GM23338 (cell line): ENCODE data around the gene VAMP2. TPM values are rescaled to one million over a fixed set of nuclear protein-coding genes. Genes with fewer than 3 reads are reported as not detected.

Experiments
- ATAC-seq: fragments of 200-7000 bp; cut with Tn5 transposase; 3 replicates; pipeline ENCODE4 v1.9.1; 2020
- DNase-seq: peaks from one replicate; pipeline ENCODE4 v3.0.0-alpha.2; 2015; ENCODE audit warnings: low spot score
- H2AFZ ChIP-seq: fragments of 200-600 bp; sonication (generic); 2 replicates; pipeline ENCODE4 v1.8.0; 2016; ENCODE audit warnings: antibody characterized with exemption, mild to moderate bottlenecking, moderate library complexity
- H3F3A ChIP-seq: fragments of 200-600 bp; sonication (generic); replicated peaks from 2 replicates; pipeline ENCODE4 v1.8.0; 2017; ENCODE audit warnings: antibody characterized with exemption, mixed run types, low read depth
- H3K27ac ChIP-seq: fragments of 200-600 bp; sonication (generic); 2 replicates; pipeline ENCODE4 v1.6.1; 2016; ENCODE audit warnings: low read depth
- H3K27me3 ChIP-seq: fragments of 200-600 bp; sonication (generic); 2 replicates; pipeline ENCODE4 v1.8.0; 2016; ENCODE audit warnings: mild to moderate bottlenecking, mixed run types, moderate library complexity; ENCODE audit not compliant: insufficient read depth
- H3K36me3 ChIP-seq: fragments of 200-600 bp; sonication (generic); 2 replicates; pipeline ENCODE4 v1.8.0; 2016; ENCODE audit warnings: mild to moderate bottlenecking; ENCODE audit not compliant: insufficient read depth
- H3K4me1 ChIP-seq: fragments of 200-600 bp; sonication (generic); 2 replicates; pipeline ENCODE4 v1.8.0; 2016; ENCODE audit warnings: mild to moderate bottlenecking, moderate library complexity; ENCODE audit not compliant: insufficient read depth
- H3K4me2 ChIP-seq: fragments of 200-600 bp; sonication (generic); 2 replicates; pipeline ENCODE4 v1.7.1; 2017; ENCODE audit warnings: mixed run types
- H3K4me3 ChIP-seq: fragments of 200-600 bp; sonication (generic); 2 replicates; pipeline ENCODE4 v1.6.1; 2016; ENCODE audit warnings: mixed run types
- H3K79me2 ChIP-seq: fragments of 200-600 bp; sonication (generic); replicated peaks from 2 replicates; pipeline ENCODE4 v1.8.0; 2017; ENCODE audit warnings: mild to moderate bottlenecking; ENCODE audit not compliant: insufficient read depth
- H3K9me2 ChIP-seq: fragments of 200-600 bp; sonication (generic); 2 replicates; pipeline ENCODE4 v1.8.0; 2017; ENCODE audit not compliant: insufficient read depth
- H4K20me1 ChIP-seq: fragments of 200-600 bp; sonication (generic); replicated peaks from 2 replicates; pipeline ENCODE4 v1.8.0; 2017; ENCODE audit warnings: mild to moderate bottlenecking; ENCODE audit not compliant: insufficient read depth
- H3K27ac Mint-ChIP-seq: 2 replicates; pipeline ENCODE4 v1.8.0; 2020; ENCODE audit warnings: inconsistent platforms, mild to moderate bottlenecking, moderate library complexity, mixed read lengths
- H3K27me3 Mint-ChIP-seq: 3 replicates; pipeline ENCODE4 v1.8.0; 2022; ENCODE audit warnings: low read depth, mild to moderate bottlenecking, moderate library complexity, mixed read lengths, inconsistent platforms; ENCODE audit not compliant: insufficient read depth, poor library complexity
- H3K36me3 Mint-ChIP-seq: 3 replicates; pipeline ENCODE4 v1.8.0; 2021; ENCODE audit warnings: low read depth, mild to moderate bottlenecking, inconsistent platforms, moderate library complexity, mixed read lengths
- H3K4me1 Mint-ChIP-seq: 3 replicates; pipeline ENCODE4 v1.8.0; 2020; ENCODE audit warnings: mild to moderate bottlenecking, inconsistent platforms, mixed read lengths
- H3K4me3 Mint-ChIP-seq: 3 replicates; pipeline ENCODE4 v1.8.0; 2021; ENCODE audit warnings: moderate library complexity, mild to moderate bottlenecking, inconsistent platforms, mixed read lengths
- H3K9me3 Mint-ChIP-seq: 3 replicates; pipeline ENCODE4 v1.8.0; 2020; ENCODE audit warnings: moderate library complexity, mild to moderate bottlenecking, inconsistent platforms, mixed read lengths
- CREB1 ChIP-seq: fragments of 250-450 bp; sonication (Bioruptor Pico); IDR thresholded peaks from 2 replicates; pipeline ENCODE4 v1.5.0; 2020; ENCODE audit warnings: low read depth, mild to moderate bottlenecking, moderate library complexity
- EZH2 ChIP-seq: fragments of 200-600 bp; sonication (generic); IDR thresholded peaks from one replicate; pipeline ENCODE4 v1.8.0; 2017; ENCODE audit warnings: antibody characterized with exemption, mild to moderate bottlenecking, low read depth; ENCODE audit not compliant: unreplicated experiment
- JUNB ChIP-seq: IDR thresholded peaks from one replicate; pipeline ENCODE4 v1.6.1; 2016; ENCODE audit warnings: antibody characterized with exemption; ENCODE audit not compliant: unreplicated experiment
- NANOG ChIP-seq: IDR thresholded peaks from 2 replicates; pipeline ENCODE4 v1.6.1; 2016; ENCODE audit warnings: antibody characterized with exemption, borderline replicate concordance
- POLR2AphosphoS5 ChIP-seq: IDR thresholded peaks from 2 replicates; pipeline ENCODE4 v1.6.1; 2016; ENCODE audit warnings: antibody characterized with exemption, low read depth
- STAT1 ChIP-seq: IDR thresholded peaks from one replicate; pipeline ENCODE4 v1.6.1; 2016; ENCODE audit warnings: antibody characterized with exemption; ENCODE audit not compliant: unreplicated experiment
- ZNF331 ChIP-seq: fragments of 250-450 bp; sonication (Bioruptor Pico); IDR thresholded peaks from 2 replicates; pipeline ENCODE4 v1.5.0; 2020; ENCODE audit warnings: low read depth, mild to moderate bottlenecking, moderate library complexity
- polyA plus RNA-seq: library from polyadenylated mRNA; unstranded; fragments of >200 nt; fragmentation: Nextera tagmentation; extraction: Ambion mirVana; gene quantifications from 2 replicates; pipeline ENCODE4 v1.2.1, GENCODE V29; 2016
- total RNA-seq: library from RNA; depleted of rRNA; stranded (reverse); fragments of >200 nt; shearing (Covaris generic); gene quantifications from 2 replicates; pipeline ENCODE4 v1.2.3, GENCODE V29; 2014
- TF ChIP-seq, protein P1 (sequence below), 2 experiments: fragments of 200-600 bp in 1 of 2; sonication (generic) in 1 of 2; conservative IDR thresholded peaks; 2 replicates each; pipeline versions ENCODE4 v1.5.1 to v1.6.1; 2016 to 2017; ENCODE audit warnings: antibody characterized with exemption in 2 of 2, low read depth in 2 of 2, mild to moderate bottlenecking in 2 of 2, moderate library complexity in 1 of 2
- TF ChIP-seq, protein P2 (sequence below): fragments of 250-450 bp; sonication (Bioruptor Pico); IDR thresholded peaks from 2 replicates; pipeline ENCODE4 v1.5.0; 2020; ENCODE audit warnings: mild to moderate bottlenecking, moderate library complexity
- TF ChIP-seq, protein P3 (sequence below): IDR thresholded peaks from 2 replicates; pipeline ENCODE4 v1.6.1; 2016; ENCODE audit warnings: antibody characterized with exemption

Gene VAMP2
- total and polyA plus RNA-seq, 2 experiments from 2014 or later: 6.9 to 32.3 TPM

DNA sequence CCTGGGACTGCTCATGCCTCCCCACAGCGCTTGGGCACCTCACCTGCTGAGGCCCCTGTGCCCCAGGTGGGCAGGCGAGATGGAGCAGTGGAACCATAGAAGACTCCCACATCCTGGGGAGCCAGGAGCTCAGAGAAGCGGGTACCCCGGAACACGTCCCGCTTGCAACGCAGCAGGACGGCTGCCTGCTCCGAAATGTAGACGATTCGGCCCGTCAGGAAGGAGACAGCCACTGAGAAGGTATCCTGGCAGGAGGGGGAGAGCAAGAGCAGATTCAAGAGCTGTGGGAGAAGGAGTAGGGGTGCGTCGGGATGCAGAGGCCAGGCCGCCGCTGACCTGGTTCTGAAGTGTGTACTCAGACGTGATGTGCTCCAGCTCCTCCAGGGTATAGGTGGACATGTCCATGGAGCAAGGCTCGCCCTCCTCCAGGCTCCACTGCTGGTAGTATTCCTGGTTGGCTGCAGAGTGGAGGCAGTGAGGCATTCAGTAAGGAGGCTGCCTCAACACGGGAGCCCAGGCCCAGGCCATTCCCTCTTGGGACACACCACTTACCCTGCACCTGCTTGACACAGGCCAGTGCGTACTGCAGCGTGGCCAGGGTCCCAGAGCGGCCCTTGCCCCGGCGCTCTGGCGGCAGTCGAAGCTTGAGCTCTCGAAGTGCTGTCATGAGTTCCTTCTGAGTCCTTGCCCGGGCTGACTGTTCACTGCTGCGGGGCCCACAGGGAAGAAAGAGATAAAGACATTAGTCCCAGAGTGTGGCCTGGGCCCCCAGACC, 13.1 kb downstream of the VAMP2 start:
- peaks cover 36% of the 10 kb centered on the region for H3K36me3 Mint-ChIP-seq
- Histone ChIP-seq H3K27ac (no peak overlapping the region), H3K79me2 (peaks cover 4% of the 10 kb centered on the region; the same call in 1 of the 2 replicates), H3K9me2 (no peaks in the 10 kb centered on the region), H3K36me3 (no peaks in the 10 kb centered on the region), H3K27me3 (no peaks in the 10 kb centered on the region), H3K4me3 (no peak overlapping the region), H3K4me1 (peaks cover 17% of the 10 kb centered on the region), H4K20me1 (no peaks in the 10 kb centered on the region; the same call in 1 of the 2 replicates), H3K4me2 (no peak overlapping the region), H2AFZ (no peak overlapping the region), H3F3A (peaks cover 29% of the 10 kb centered on the region; the same call in 1 of the 2 replicates)
- no peaks in the 10 kb centered on the region; the same call in 2 of the 3 replicates for H3K9me3 Mint-ChIP-seq
- no peak overlapping the region for H3K27ac Mint-ChIP-seq
- H3K4me1 Mint-ChIP-seq: peaks cover 17% of the 10 kb centered on the region
- H3K4me3 Mint-ChIP-seq: peak overlapping the region; percentile 2; the same call in 1 of the 3 replicates
- no peak for DNase-seq
- TF ChIP-seq JUNB: no peak
- no peak for TF ChIP-seq CREB1 (CRISPR knock-in tag)
- no peak for TF ChIP-seq NANOG
- no peak for TF ChIP-seq ZNF331 (CRISPR knock-in tag)
- no peak for TF ChIP-seq STAT1
- no peak for TF ChIP-seq POLR2AphosphoS5
- no peak for TF ChIP-seq EZH2
- TF ChIP-seq, protein P1, sequence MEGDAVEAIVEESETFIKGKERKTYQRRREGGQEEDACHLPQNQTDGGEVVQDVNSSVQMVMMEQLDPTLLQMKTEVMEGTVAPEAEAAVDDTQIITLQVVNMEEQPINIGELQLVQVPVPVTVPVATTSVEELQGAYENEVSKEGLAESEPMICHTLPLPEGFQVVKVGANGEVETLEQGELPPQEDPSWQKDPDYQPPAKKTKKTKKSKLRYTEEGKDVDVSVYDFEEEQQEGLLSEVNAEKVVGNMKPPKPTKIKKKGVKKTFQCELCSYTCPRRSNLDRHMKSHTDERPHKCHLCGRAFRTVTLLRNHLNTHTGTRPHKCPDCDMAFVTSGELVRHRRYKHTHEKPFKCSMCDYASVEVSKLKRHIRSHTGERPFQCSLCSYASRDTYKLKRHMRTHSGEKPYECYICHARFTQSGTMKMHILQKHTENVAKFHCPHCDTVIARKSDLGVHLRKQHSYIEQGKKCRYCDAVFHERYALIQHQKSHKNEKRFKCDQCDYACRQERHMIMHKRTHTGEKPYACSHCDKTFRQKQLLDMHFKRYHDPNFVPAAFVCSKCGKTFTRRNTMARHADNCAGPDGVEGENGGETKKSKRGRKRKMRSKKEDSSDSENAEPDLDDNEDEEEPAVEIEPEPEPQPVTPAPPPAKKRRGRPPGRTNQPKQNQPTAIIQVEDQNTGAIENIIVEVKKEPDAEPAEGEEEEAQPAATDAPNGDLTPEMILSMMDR (conservative IDR thresholded peaks at IDR 0.05; ENCODE audit: low read depth in 2 of 2): no peak
- TF ChIP-seq, protein P2, sequence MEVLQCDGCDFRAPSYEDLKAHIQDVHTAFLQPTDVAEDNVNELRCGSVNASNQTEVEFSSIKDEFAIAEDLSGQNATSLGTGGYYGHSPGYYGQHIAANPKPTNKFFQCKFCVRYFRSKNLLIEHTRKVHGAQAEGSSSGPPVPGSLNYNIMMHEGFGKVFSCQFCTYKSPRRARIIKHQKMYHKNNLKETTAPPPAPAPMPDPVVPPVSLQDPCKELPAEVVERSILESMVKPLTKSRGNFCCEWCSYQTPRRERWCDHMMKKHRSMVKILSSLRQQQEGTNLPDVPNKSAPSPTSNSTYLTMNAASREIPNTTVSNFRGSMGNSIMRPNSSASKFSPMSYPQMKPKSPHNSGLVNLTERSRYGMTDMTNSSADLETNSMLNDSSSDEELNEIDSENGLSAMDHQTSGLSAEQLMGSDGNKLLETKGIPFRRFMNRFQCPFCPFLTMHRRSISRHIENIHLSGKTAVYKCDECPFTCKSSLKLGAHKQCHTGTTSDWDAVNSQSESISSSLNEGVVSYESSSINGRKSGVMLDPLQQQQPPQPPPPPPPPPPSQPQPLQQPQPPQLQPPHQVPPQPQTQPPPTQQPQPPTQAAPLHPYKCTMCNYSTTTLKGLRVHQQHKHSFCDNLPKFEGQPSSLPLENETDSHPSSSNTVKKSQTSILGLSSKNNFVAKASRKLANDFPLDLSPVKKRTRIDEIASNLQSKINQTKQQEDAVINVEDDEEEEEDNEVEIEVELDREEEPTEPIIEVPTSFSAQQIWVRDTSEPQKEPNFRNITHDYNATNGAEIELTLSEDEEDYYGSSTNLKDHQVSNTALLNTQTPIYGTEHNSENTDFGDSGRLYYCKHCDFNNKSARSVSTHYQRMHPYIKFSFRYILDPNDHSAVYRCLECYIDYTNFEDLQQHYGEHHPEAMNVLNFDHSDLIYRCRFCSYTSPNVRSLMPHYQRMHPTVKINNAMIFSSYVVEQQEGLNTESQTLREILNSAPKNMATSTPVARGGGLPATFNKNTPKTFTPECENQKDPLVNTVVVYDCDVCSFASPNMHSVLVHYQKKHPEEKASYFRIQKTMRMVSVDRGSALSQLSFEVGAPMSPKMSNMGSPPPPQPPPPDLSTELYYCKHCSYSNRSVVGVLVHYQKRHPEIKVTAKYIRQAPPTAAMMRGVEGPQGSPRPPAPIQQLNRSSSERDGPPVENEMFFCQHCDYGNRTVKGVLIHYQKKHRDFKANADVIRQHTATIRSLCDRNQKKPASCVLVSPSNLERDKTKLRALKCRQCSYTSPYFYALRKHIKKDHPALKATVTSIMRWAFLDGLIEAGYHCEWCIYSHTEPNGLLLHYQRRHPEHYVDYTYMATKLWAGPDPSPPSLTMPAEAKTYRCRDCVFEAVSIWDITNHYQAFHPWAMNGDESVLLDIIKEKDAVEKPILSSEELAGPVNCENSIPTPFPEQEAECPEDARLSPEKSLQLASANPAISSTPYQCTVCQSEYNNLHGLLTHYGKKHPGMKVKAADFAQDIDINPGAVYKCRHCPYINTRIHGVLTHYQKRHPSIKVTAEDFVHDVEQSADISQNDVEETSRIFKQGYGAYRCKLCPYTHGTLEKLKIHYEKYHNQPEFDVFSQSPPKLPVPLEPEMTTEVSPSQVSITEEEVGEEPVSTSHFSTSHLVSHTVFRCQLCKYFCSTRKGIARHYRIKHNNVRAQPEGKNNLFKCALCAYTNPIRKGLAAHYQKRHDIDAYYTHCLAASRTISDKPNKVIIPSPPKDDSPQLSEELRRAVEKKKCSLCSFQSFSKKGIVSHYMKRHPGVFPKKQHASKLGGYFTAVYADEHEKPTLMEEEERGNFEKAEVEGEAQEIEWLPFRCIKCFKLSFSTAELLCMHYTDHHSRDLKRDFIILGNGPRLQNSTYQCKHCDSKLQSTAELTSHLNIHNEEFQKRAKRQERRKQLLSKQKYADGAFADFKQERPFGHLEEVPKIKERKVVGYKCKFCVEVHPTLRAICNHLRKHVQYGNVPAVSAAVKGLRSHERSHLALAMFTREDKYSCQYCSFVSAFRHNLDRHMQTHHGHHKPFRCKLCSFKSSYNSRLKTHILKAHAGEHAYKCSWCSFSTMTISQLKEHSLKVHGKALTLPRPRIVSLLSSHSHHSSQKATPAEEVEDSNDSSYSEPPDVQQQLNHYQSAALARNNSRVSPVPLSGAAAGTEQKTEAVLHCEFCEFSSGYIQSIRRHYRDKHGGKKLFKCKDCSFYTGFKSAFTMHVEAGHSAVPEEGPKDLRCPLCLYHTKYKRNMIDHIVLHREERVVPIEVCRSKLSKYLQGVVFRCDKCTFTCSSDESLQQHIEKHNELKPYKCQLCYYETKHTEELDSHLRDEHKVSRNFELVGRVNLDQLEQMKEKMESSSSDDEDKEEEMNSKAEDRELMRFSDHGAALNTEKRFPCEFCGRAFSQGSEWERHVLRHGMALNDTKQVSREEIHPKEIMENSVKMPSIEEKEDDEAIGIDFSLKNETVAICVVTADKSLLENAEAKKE: no peak
- TF ChIP-seq, protein P3, sequence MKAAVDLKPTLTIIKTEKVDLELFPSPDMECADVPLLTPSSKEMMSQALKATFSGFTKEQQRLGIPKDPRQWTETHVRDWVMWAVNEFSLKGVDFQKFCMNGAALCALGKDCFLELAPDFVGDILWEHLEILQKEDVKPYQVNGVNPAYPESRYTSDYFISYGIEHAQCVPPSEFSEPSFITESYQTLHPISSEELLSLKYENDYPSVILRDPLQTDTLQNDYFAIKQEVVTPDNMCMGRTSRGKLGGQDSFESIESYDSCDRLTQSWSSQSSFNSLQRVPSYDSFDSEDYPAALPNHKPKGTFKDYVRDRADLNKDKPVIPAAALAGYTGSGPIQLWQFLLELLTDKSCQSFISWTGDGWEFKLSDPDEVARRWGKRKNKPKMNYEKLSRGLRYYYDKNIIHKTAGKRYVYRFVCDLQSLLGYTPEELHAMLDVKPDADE: no peak
- peaks cover 23% of the 10 kb centered on the region for H3K27me3 Mint-ChIP-seq
- ATAC-seq: no peak
